Thoracic aorta (tissue), 2 donors: ENCODE data around the gene HACL1. TPM values are rescaled to one million over a fixed set of nuclear protein-coding genes. Genes with fewer than 3 reads are reported as not detected.

Experiments used
- ATAC-seq: fragments of 150-250 bp; one replicate; pipeline ENCODE4 v1.8.0; 2017; ENCODE audit warnings: low read depth; ENCODE audit not compliant: insufficient number of reproducible peaks, low FRiP score
- DNase-seq: peaks from one replicate; pipeline ENCODE4 v3.0.0-alpha.2; 2020; ENCODE audit warnings: low spot score
- H3K27ac ChIP-seq, 2 donors: fragments of 200-600 bp; sonication (generic); 1 replicate in 1 of 2; 2 replicates in 1 of 2; pipeline ENCODE4 v1.5.1; 2016; ENCODE audit warnings: mild to moderate bottlenecking in 2 of 2, moderate library complexity in 2 of 2
- H3K27me3 ChIP-seq: fragments of 200-600 bp; sonication (generic); replicated peaks from 2 replicates; pipeline ENCODE4 v1.6.0; 2016; ENCODE audit warnings: mild to moderate bottlenecking; ENCODE audit not compliant: insufficient read depth
- H3K36me3 ChIP-seq: fragments of 200-600 bp; sonication (generic); one replicate; pipeline ENCODE4 v1.5.1; 2016
- H3K4me1 ChIP-seq, 2 donors: fragments of 200-600 bp; sonication (generic); 1 replicate in 1 of 2; 2 replicates in 1 of 2; pipeline versions ENCODE4 v1.5.1 to v1.6.0; 2016; ENCODE audit warnings: low read depth in 2 of 2, mild to moderate bottlenecking in 1 of 2; ENCODE audit not compliant: control insufficient read depth in 1 of 2
- H3K4me3 ChIP-seq: fragments of 200-600 bp; sonication (generic); 2 replicates; pipeline ENCODE4 v1.5.1; 2016; ENCODE audit warnings: mild to moderate bottlenecking
- H3K9me3 ChIP-seq: fragments of 200-600 bp; sonication (generic); 2 replicates; pipeline ENCODE4 v1.5.1; 2016
- CTCF ChIP-seq: fragments of 200-600 bp; sonication (generic); IDR thresholded peaks from one replicate; pipeline ENCODE4 v1.5.1; 2019; ENCODE audit warnings: antibody characterized with exemption
- total RNA-seq, 2 donors: library from RNA; depleted of rRNA; stranded (reverse); fragments of >200 nt; gene quantifications; one replicate each; pipeline versions ENCODE4 v1.1.0 to v1.2.3, GENCODE V29; 2016

HACL1 gene
- total RNA-seq, 2 donors from 2014 or later, result 14.5 to 21.6 TPM

DNA sequence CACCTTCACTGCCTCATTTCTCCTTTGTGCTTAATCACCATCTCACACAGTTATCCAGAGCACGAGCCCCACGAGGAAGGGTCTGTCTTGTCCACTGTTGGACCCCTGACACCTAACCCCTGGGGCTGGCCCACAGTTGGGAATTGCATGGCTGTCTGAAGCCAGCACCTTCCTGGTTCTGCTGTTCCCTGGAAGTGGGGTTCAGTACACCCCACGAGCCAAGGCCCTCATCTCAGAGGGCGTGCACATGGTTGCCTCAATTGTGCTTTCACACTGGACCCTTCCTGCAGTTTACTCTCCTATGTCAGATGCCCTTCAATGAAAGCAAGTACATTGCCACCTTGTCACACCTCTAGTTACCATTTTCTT, 30.8 kb upstream of the HACL1 start:
- H3K27ac ChIP-seq, result no peak overlapping the region
- no peaks in the 10 kb centered on the region for H3K9me3 ChIP-seq
- H3K4me1 ChIP-seq, result peaks cover 9 to 28% of the 10 kb centered on the region in 2 donors
- H3K4me3 ChIP-seq, result no peak overlapping the region
- H3K27me3 ChIP-seq, result no peaks in the 10 kb centered on the region
- no peaks in the 10 kb centered on the region for H3K36me3 ChIP-seq
- no peak for TF ChIP-seq CTCF
- ATAC-seq (no peak), DNase-seq (no peak)

DNA sequence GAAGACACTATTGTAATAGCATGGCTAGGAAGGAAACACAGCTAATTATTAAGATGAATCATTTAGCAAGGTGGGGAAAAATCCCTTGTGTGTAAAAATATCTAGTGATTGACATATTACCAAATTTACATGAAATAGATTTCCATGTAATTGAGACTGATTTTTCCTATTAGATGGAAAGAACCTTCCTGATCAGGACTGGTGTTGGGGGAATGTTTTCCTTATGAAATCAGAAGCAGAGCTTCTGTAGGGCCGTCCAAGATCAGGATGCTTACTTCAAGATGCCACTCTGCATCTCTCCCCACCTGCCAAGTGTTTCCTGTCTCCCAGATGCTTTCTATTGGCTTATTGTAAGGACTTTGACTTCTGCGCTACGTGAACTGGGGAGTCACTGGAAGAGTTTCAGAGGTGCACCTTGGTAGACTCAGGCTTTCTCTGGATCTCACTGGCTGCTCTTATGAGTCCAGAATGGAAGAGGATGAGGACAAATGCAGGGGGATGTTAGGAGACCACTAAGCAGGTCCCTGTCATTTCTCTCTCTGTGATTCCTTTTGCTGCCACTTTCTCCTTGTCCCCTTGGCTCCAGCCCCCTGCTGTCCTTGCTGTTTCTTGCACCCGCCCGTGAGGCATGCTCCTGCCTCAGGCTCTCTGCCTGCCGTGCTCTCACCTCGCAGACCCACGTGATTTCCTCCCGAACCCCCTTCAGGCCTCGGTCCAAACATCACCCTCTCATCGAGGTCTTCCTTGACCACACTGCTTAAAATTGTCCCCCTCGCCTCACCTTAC, 30.2 kb upstream of the HACL1 start:
- no peak for TF ChIP-seq CTCF
- Histone ChIP-seq H3K4me1 (peaks cover 9 to 28% of the 10 kb centered on the region in 2 donors), H3K27me3 (no peaks in the 10 kb centered on the region), H3K4me3 (no peak overlapping the region), H3K36me3 (no peaks in the 10 kb centered on the region), H3K9me3 (no peaks in the 10 kb centered on the region), H3K27ac (no peak overlapping the region)
- no peak for ATAC-seq
- no peak for DNase-seq

DNA sequence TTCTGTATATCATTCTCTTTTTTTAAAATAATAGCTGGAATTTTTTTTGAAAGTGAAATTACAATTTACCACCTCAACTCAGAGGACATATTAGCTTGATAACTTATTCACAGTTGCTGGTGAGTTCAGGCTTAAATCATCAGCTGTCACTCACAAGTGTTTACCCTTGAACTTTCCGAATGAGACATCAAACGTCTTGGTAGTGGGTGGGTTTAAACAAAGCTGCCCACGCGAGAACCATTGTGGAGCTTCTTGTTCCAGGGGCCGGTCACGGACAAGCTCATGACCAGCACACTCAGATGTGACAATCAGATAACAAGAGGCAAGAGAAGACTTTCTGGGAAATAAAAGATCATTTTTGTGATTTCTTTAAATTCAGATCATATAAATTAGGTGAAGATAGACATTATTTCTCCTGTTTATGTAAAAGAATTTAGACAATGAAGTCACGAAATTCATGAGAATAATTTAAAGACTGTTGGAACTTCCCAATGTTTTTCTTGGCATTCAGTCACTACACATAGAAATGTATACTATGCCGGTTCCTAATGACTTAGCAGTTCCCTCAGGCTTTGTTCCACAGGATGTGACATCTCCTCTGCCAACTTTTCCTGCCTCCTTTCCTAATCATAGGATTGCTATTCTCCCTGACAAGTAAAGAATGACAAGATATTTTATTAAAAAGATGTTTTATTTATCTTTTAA, 29.4 kb upstream of the HACL1 start:
- TF ChIP-seq CTCF, result no peak
- DNase-seq (no peak), ATAC-seq (no peak)
- Histone ChIP-seq H3K27me3 (no peaks in the 10 kb centered on the region), H3K4me3 (peak overlapping the region; percentile 70), H3K9me3 (no peaks in the 10 kb centered on the region), H3K4me1 (peaks cover 9 to 27% of the 10 kb centered on the region in 2 donors), H3K36me3 (no peaks in the 10 kb centered on the region), H3K27ac (peak overlapping the region in 1 of 2 donors; percentile 14)

DNA sequence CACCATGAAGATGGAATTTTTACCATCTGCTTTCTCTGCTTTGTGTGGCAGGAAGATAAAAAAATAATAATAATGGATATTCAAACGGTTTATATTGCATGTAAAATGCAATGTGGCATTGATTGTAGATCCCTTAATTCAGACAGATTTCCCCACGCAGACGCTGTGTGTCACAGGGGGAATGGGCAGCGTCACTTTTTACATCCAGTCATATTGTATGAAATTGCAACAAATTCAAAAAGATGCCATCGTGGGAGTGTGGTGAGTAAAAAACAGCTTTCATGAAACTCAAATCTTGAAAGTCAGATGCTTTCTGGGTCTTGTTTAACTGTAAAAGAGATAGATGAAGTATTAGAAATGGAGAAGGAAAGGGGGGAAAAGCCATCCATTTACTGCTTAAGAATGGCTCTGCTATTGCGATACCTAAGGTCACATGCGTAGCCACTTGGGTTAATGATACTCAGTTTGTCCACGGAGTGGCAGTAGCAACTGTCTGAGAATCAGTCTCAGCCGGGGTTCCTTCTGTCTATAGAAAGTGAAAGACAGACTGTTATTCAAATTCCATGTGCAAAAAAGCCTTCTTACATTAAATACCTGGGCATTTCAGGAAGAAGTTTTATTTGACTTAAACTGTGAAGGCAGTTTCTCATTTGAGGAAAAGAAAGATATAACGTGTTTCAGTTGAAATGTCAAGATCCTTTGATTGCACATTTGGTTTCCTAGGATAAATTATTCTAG, 28.7 kb upstream of the HACL1 start:
- peak; percentile 81 for ATAC-seq
- DNase-seq, result no peak
- Histone ChIP-seq H3K4me1 (peaks cover 9 to 19% of the 10 kb centered on the region in 2 donors), H3K27me3 (no peaks in the 10 kb centered on the region), H3K27ac (peak overlapping the region in 1 of 2 donors; percentile 14), H3K36me3 (no peaks in the 10 kb centered on the region), H3K9me3 (no peaks in the 10 kb centered on the region), H3K4me3 (peak overlapping the region; percentile 70)
- TF ChIP-seq CTCF, result peak; percentile 71

GRCh38 chr3:15628967-15629366, 27.6 kb upstream of the HACL1 start:
- no peak overlapping the region for H3K27ac ChIP-seq
- no peak for ATAC-seq
- H3K9me3 ChIP-seq, result no peaks in the 10 kb centered on the region
- DNase-seq, result no peak
- TF ChIP-seq CTCF, result no peak
- H3K27me3 ChIP-seq, result no peaks in the 10 kb centered on the region
- H3K36me3 ChIP-seq, result no peaks in the 10 kb centered on the region
- peaks cover 6 to 9% of the 10 kb centered on the region in 2 donors for H3K4me1 ChIP-seq
- H3K4me3 ChIP-seq, result no peak overlapping the region
